Stimulated activated CD4-positive, alpha-beta T cell treated with anti-CD3 and anti-CD28 coated beads, TNF-alpha, amount 100 ng/mL, for 4 hours (primary cell): ENCODE results near the gene KRTAP10-11.
"Not testable (repeated sequence)": the region's sequence is repeated elsewhere in the genome, so short reads cannot be mapped to it uniquely, and the experiment has no call there.

ENCODE experiments used
- DNase-seq, 3 experiments: peaks; one replicate each; pipeline ENCODE4 v3.0.0-alpha.2; 2020; ENCODE audit warnings: low read depth in 3 of 3

KRTAP10-11 gene

GRCh38 chr21:44615466-44615865 lies 30.7 kb upstream of the KRTAP10-11 start:
- DNase-seq = no peak

GRCh38 chr21:44615911-44616590 lies 30.2 kb upstream of the KRTAP10-11 start:
- no peak for DNase-seq

GRCh38 chr21:44616591-44616926 lies 29.7 kb upstream of the KRTAP10-11 start:
- no peak for DNase-seq

- DNase-seq = no peak
Observed at GRCh38 chr21:44617071-44617501, 29.1 kb upstream of the KRTAP10-11 start.

- no peak for DNase-seq
Observed at GRCh38 chr21:44618504-44618903, 27.7 kb upstream of the KRTAP10-11 start.

- DNase-seq = peak; percentile 17 to 41 (median 29)
Observed at GRCh38 chr21:44618909-44619308, 27.3 kb upstream of the KRTAP10-11 start.

- DNase-seq = no peak
Observed at GRCh38 chr21:44619886-44620285, 26.3 kb upstream of the KRTAP10-11 start.

- DNase-seq = no peak
Observed at GRCh38 chr21:44623575-44623974, 22.6 kb upstream of the KRTAP10-11 start.

GRCh38 chr21:44625756-44626155 lies 20.5 kb upstream of the KRTAP10-11 start:
- DNase-seq = no peak

- DNase-seq = no peak
Observed at GRCh38 chr21:44626262-44626661, 20.0 kb upstream of the KRTAP10-11 start.

GRCh38 chr21:44626673-44627143 lies 19.5 kb upstream of the KRTAP10-11 start, which contains the start of gene KRTAP10-9:
Gene KRTAP10-9, plus strand, starts transcription at chr21:44627093. Its CDS starts 79 bp downstream, at chr21:44627172.
- no peak for DNase-seq

GRCh38 chr21:44627181-44627822 lies 18.9 kb upstream of the KRTAP10-11 start:
- DNase-seq = not testable (repeated sequence)

GRCh38 chr21:44627831-44628233 lies 18.4 kb upstream of the KRTAP10-11 start:
- not testable (repeated sequence) for DNase-seq

- no peak for DNase-seq
Observed at GRCh38 chr21:44628707-44629391, 17.4 kb upstream of the KRTAP10-11 start.

GRCh38 chr21:44630440-44630839 lies 15.8 kb upstream of the KRTAP10-11 start:
- DNase-seq = no peak

GRCh38 chr21:44632067-44632466 lies 14.1 kb upstream of the KRTAP10-11 start:
- no peak for DNase-seq

- no peak for DNase-seq
Observed at GRCh38 chr21:44636209-44637017, 9.8 kb upstream of the KRTAP10-11 start.

GRCh38 chr21:44637018-44637850 lies 9.0 kb upstream of the KRTAP10-11 start, which contains the start of gene KRTAP10-10:
Gene KRTAP10-10, plus strand, starts transcription at chr21:44637356. Its CDS starts 62 bp downstream, at chr21:44637418.
- DNase-seq = no peak

- DNase-seq = not testable (repeated sequence)
Observed at GRCh38 chr21:44637851-44638348, 8.3 kb upstream of the KRTAP10-11 start.

- DNase-seq = not testable (repeated sequence)
Observed at GRCh38 chr21:44638506-44639330, 7.5 kb upstream of the KRTAP10-11 start.
